ENCODE data around the gene IQSEC3. TPM values are rescaled to one million over a fixed set of nuclear protein-coding genes. Genes with fewer than 3 reads are reported as not detected.

IQSEC3 gene
- total and polyA plus RNA-seq, 7 experiments from 2014 or later: 0.36 to 5.5 (median 1.7) TPM; not detected in 1

- H3K36me3 ChIP-seq (ENCODE audit: control insufficient read depth in 2 of 3, insufficient read depth in 3 of 3, low read length in 3 of 3): no peaks in the 10 kb centered on the region
- DNase-seq (no peak), ATAC-seq (no peak)
- no peak overlapping the region for H3K4me3 Mint-ChIP-seq
- H3K27me3 ChIP-seq (ENCODE audit: control insufficient read depth in 2 of 2, insufficient read depth in 2 of 2, low read length in 2 of 2): no peaks in the 10 kb centered on the region
- no peak overlapping the region for H3K4me3 ChIP-seq (ENCODE audit: low read length)
- H3K4me1 Mint-ChIP-seq: no peaks in the 10 kb centered on the region
- no peak overlapping the region for H3K27ac ChIP-seq (ENCODE audit: low read depth, low read length)
- H3K4me1 ChIP-seq (ENCODE audit: control insufficient read depth in 2 of 2, insufficient read depth in 2 of 2, low read length in 2 of 2): no peaks in the 10 kb centered on the region
- intact Hi-C loops (cut with micrococcal nuclease): no loop called here
- CTCF ChIA-PET: no interaction called here
- H3K9me3 ChIP-seq (ENCODE audit: control insufficient read depth in 2 of 3, low read length in 3 of 3): no peaks in the 10 kb centered on the region
- POLR2A ChIA-PET: no interaction called here
- H3K9me3 Mint-ChIP-seq: no peaks in the 10 kb centered on the region
- H3K27ac Mint-ChIP-seq: no peak overlapping the region
- no peaks in the 10 kb centered on the region for H3K36me3 Mint-ChIP-seq
- H3K27me3 Mint-ChIP-seq: peaks cover 0 to 6% (median 4%) of the 10 kb centered on the region in 5 donors
Observed at GRCh38 chr12:227286-227915, 160.8 kb downstream of the IQSEC3 start.

Other genes with a start within 250 kb of the IQSEC3 start
- 1 to 10 TPM in 1 of 5 experiments, under 1 TPM in 1, not detected in 3; 0.30 to 4.2 TPM for gene SLC6A12, start 147.4 kb downstream of the IQSEC3 start, total RNA-seq
- not detected for gene SLC6A12, start 147.4 kb downstream of the IQSEC3 start, polyA plus RNA-seq
- gene SLC6A13, start 196.1 kb downstream of the IQSEC3 start, total RNA-seq: 1 to 10 TPM in 1 of 5 experiments, under 1 TPM in 3, not detected in 1; 0.61 to 1.5 (median 0.74) TPM
- not detected for gene SLC6A13, start 196.1 kb downstream of the IQSEC3 start, polyA plus RNA-seq

All from naive thymus-derived CD4-positive, alpha-beta T cell (primary cell).